Fibroblast of the conjunctiva (primary cell): Measurements from ENCODE around the gene TGFBR3L.
"Not testable (repeated sequence)": the region's sequence is repeated elsewhere in the genome, so short reads cannot be mapped to it uniquely, and the experiment has no call there.

Experiments
- DNase-seq: peaks from one replicate; pipeline ENCODE4 v3.0.0-alpha.2; 2010; ENCODE audit warnings: low read depth

The TGFBR3L gene

DNA sequence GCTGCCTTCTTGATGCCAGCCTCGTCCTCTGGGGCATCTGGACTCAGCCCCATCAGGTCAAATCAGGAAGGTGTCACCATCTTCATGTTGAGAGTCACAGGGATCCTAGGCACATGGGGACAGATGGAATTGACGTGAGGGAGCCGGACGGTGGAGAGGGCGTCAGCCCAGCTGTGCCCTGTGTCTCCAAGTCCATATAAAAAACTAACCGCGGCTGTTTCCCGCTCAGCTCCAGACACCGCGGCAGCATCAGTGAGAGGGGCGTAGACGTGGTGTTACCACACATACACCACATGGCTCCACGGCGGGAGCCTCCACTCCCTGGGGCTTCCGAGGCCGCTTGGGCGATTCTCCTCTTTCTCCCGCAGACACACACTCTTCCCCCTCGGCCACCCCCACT is 34.8 kb upstream of the TGFBR3L start:
- no peak for DNase-seq

DNA sequence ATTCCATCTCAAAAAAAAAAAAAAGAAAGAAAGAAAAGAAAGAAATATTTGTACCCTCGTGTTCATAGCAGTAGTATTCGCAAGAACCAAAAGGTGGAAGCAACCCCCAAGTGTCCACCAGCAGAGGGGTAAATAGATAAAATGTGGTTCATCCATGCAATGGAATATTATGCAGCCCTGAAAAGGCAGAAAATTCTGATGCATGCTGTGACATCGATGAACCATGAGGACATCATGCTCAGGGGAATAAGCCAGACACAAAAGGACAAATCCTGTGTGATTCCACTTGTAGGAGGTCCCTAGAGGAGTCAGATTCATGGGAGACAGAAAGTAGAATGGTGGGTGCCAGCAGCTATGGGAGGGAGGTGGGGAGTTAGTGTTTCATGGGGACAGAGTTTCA is 32.7 kb upstream of the TGFBR3L start:
- no peak for DNase-seq

DNA sequence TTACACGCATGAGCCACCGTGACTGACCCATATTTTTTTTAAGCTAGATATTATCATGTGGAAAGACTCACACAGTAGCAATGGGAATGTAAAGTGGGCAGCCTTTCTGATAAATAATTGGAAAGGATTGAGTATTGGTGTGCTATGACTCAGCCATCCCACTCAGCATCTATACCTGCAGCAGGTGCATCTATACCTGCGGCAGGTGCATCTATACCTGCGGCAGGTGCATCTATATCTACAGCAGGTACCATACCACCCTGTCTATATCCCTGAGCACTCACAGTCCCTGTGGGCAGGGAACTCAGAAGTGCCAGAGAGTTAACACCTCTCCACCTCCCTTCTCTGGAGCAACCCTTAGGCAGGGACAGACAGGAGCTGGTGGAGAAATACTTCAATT is 31.5 kb upstream of the TGFBR3L start:
- no peak for DNase-seq

DNA sequence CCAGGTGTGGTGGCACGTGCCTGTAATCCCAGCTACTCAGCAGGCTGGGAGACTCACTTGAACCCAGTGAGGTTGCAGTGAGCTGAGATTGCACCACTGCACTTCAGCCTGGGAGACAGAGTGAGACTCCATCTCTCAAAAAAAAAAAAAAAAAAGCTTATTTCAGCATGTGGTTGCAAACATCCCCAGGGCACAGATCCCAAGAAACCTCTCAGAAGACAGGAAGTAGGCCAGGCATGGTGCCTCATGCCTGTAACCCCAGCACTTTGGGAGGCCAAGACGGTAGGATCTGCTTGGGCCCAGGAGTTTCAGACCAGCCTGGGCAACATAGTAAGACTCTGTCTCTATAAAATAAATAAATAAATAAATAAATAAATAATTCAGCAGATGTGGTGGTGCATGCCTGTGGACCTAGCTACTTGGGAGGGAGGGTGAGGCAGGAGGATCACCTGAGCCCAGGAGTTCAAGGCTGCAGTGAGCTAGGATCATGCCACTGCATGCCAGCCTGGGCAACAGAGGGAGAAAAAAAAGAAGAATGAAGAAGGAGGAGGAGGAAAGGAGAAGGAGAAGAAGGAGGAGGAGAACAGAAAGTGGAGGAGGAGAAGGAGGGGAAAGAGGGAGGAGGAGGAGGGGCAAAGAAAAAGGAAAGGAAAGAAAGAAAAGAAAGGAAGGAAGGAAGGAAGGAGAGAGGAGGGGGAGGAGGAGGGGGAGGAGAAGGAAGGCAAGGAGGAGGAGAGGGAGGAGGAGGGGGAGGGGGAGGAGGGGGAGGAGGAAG is 30.6 kb upstream of the TGFBR3L start:
- no peak for DNase-seq

DNA sequence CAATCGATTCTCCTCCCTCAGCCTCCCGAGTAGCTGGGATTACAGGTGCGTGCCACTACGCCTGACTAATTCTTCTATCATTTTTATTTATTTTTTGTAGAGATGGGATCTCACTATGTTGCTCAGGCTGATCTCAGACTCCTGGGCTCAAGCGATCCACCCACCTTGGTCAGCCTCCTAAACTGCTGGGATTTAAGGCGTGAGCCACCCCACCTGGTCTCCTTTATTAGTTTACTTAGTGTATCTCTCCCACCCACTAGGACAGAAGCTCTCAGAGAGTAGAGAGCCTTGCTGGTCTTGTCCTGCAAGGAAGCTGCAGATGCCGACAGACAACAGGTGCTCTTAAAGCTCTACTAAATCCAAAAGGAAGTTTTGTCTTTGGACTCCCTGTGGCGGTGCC is 28.8 kb upstream of the TGFBR3L start:
- no peak for DNase-seq

DNA sequence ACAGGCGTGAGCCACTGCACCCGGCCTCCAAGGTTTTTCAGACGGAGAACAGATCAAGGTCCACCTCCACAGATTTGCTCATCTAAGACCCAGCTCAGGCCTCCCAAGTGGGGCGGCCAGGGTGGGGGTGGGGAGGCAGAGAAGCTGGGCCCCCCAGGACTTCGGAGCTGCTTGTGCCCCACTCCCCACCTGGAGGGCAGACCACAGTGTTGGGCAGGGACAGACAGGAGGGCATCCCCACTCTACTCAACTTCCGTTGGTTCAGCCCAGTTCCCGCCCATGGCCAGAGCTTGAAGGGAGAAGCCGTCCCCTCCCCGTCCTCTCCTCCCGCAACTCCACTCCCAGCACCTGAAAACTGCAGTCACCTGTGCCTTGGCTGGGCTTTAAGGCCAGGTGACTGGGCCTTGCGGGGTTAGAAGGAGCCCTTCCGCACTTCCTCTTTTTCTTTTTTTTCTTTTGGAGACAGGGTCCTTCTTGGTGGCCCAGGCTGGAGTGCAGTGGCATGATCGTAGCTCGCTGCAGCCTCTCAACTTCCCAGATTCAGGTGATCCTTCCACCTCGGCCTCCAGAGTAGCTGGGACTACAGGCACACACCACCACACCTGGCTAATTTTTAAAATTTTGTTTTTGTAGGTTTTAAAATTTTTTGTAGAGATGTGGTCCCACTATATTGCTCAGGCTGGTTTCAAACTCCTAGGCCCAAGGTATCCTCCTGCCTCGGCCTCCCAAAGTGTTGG is 27.1 kb upstream of the TGFBR3L start:
- no peak for DNase-seq

DNA sequence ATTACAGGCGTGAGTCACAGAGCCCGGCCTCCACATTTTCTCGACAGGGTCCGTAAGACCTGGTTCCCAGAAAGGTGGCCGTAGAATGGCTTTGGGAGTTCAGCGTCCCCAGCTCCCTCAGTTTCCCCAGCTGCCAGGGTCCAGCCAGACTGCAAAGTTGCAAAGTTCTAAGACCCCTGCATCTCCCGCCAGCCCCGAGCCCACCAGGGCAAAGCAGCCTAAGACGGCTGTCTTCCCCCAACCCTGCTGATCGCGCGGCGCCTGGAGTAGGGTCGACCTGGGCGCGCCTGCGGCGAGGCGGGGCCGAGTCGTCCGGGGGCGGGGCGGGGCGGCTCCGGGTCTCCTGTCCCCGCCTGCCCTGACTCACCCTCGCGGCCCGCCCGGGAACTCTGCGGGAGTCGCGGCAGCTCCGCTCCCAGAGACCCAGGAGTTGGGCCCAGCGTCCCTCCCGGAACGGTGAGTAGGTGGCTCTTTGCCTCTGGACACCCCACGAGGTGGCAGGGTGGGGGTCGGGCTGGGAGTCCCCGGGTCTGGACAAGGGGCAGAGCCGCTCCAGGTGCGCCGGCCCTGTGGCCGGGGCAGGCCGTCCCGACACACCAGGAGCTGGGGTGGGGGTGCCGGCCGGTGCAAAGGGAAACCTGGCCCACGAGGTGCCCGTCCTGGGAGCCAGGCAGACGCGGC is 26.3 kb upstream of the TGFBR3L start, which contains the start of gene LRRC8E:
Gene LRRC8E, plus strand, starts transcription at position 366 of the 681 bp plus-strand sequence. CDS start 7,094 bp downstream, outside the sequence.
- no peak for DNase-seq

DNA sequence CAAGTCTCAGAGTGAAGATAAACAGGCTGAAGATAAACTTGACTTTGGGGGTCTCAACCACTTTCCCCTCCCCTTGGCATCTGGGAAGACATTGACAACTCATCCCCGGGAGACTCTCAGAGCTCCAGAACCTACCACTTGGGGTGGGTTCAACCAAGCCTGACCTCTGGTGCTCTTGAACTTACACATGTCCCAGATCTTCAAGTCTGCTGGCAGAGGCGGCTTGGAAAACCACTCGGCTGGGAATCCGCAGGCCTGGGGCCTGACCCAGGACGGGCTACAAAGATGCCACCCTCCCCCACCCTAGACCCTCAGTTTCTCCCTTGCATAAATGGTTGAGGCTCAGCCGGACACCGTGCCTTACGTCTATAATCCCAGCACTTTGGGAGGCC is 25.8 kb upstream of the TGFBR3L start:
- no peak for DNase-seq

DNA sequence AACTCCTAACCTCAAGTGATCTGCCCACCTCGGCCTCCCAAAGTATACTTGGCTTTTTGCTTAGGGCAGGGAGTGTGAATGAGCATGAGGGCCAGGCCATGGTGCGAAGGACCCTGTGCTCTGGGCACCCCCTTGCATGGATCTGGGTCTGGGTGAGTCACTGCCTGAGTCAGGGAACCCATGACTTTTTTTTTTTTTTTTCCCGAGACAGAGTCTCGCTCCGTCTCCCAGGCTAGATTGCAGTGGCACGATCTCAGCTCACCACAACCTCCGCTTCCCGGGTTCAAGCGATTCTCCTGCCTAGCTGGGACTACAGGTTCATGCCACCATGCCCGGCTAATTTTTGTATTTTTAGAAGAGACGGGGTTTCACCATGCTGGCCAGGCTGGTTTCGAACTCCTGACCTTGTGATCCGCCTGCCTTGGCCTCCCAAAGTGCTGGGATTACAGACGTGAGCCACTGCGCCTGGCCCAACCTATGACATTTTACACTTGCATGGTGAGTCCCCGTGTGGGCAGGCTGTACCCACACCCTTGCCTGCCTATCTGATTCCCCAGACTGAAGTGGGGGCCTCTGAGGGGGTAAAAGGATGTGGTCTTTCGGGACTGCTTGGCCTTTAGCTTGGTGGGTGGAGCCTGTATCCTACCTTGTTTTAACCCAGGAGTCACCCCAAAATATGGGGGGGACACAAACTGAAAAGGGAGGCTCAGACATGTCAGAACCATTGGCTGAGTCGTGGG is 21.1 kb upstream of the TGFBR3L start:
- not testable (repeated sequence) for DNase-seq

DNA sequence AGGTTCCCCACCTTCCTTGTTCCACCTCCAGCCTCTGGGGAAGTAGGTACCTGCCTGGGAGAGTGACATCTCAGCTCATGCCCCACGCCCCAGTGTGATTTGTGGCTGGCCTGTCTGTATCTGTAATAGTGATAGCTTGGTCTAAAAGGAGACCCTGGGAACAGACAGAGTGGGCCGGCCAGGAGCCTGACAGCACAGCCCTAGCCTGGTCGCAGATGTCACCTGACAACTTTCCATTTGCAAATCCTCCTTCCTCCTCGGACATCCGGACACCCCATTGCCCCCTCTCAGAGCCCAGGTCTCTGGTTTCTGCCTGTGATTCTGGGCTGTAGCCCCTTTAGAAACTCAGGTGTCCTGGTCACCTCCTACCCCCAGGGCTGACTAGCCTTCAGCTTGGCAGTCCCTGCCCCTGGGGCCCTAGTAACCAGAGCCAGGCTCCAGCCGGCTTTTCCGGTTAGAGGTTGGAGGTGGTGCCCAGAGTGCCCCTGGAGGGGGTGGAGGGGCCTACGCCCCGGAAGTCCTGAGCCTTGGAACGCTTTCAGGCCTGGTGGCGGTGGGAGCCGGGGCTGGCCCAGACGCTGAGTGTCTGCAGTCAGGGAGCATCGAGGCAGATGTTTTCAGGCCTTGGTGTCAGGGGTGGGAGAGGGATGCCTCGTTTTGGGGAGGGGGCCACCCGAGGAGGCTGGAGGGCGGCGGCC is 19.9 kb upstream of the TGFBR3L start:
- no peak for DNase-seq

DNA sequence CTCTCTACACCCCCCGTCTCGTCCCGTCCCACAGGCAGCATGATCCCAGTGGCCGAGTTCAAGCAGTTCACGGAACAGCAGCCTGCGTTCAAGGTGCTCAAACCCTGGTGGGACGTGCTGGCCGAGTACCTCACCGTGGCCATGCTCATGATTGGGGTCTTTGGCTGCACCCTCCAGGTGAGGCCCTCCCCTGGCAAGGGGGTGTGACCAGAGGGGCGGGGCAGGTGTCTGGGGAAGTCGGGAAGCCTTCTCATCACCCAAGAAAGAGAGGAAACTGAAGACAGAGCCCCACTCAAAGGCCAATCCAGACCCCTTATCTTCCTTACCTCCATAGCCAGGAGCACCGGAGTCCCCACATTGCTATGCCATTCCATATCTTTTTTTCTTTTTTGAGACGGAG is 19.1 kb upstream of the TGFBR3L start:
- no peak for DNase-seq

DNA sequence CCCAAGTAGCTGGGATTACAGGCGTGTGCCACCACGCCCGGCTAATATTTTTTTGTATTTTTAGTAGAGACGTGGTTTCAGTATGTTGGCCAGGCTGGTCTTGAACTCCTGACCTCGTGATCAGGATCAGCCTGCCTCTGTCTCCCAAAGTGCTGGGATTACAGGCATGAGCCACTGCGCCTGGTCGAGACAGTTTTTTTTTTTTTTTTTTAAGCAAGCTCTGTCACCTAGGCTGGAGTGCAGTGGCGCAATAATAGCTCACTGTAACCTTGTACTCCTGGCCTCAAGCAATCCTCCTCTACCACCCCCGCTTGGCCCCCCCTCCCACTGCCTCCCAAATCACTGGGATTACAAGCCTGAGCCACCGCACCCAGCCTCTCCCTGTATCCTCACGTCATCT is 17.3 kb upstream of the TGFBR3L start:
- DNase-seq: no peak

DNA sequence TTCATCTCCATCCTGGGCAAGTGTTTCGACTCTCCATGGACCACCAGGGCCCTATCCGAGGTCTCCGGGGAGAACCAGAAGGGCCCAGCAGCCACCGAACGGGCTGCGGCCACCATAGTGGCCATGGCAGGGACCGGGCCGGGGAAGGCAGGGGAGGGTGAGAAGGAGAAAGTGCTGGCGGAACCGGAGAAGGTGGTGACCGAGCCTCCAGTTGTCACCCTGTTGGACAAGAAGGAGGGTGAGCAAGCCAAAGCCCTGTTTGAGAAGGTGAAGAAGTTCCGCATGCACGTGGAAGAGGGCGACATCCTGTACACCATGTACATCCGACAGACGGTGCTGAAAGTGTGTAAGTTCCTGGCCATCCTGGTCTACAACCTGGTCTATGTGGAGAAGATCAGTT is 15.7 kb upstream of the TGFBR3L start:
- DNase-seq: no peak

DNA sequence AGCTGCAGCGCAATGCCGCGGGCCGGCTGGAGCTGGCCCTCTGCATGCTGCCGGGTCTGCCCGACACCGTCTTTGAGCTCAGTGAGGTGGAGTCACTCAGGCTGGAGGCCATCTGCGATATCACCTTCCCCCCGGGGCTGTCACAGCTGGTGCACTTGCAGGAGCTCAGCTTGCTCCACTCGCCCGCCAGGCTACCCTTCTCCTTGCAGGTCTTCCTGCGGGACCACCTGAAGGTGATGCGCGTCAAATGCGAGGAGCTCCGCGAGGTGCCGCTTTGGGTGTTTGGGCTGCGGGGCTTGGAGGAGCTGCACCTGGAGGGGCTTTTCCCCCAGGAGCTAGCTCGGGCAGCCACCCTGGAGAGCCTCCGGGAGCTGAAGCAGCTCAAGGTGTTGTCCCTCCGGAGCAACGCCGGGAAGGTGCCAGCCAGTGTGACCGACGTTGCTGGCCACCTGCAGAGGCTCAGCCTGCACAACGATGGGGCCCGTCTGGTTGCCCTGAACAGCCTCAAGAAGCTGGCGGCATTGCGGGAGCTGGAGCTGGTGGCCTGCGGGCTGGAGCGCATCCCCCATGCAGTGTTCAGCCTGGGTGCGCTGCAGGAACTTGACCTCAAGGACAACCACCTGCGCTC is 14.8 kb upstream of the TGFBR3L start:
- no peak for DNase-seq

DNA sequence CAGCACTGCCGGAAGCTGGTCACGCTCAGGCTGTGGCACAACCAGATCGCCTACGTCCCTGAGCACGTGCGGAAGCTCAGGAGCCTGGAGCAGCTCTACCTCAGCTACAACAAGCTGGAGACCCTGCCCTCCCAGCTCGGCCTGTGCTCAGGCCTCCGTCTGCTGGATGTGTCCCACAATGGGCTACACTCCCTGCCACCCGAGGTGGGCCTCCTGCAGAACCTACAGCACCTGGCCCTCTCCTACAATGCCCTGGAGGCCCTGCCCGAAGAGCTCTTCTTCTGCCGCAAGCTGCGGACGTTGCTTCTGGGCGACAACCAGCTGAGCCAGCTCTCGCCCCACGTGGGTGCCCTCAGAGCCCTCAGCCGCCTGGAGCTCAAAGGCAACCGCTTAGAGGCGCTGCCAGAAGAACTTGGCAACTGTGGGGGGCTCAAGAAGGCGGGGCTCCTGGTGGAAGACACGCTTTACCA is 14.2 kb upstream of the TGFBR3L start:
- no peak for DNase-seq

DNA sequence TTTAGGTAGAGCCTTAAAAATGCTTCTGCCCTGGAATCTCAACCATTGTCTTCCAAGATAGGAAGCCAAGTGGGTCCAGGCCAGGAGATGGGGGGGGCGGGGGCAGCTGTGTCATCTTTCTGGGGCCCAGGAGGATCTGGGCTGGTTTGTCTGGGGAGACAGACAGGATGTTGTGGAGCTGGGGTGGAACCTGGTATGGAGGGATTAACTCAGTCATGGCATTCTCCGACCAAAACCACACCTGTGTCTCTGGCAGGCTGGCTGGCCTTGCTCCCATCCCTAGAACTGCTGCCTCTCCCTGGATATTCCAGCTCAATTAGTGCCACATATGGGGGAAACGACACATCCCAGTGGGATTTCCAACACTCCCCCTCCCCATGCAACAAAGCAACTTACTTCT is 13.7 kb upstream of the TGFBR3L start:
- no peak for DNase-seq

DNA sequence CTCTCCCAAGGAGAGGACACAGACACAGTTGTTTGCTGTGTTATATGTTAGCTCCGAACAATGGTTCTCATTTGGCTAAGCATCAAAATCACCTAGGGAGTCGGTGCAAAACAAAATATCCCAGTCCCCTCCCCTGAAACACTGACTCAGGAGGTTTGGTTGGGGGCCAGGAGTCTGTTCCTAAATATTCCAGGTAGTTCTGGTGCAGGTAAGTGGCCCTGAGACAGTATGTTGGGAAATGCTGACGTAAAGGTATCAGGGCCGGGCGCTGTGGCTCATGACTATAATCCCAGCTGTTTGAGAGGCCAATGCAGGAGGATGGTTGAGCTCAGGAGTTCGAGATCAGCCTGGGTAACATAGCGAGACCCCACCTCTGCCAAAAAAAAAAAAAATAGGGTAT is 13.3 kb upstream of the TGFBR3L start:
- no peak for DNase-seq

DNA sequence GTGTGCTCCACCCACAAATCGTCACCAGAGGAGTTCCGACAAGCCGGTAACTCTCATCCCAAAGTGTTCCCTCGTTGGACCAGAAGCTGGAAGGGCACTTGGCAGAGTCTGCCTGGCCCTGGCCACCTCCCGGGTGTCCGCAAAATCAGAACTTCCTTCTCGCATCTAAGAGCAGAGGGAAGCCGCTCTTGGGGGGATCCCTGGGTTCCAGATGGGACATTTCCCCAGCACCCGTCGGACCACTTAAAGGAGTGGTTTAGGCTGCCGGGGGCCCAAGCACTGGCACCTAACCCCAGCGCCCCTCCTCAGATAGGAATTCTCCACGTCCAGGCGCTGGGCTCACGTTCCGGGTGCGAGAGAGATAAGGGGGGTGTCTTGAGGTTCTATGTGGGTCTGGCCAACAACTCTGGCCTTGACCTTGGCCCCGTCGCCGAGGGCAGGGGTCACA is 11.8 kb upstream of the TGFBR3L start:
- no peak for DNase-seq

DNA sequence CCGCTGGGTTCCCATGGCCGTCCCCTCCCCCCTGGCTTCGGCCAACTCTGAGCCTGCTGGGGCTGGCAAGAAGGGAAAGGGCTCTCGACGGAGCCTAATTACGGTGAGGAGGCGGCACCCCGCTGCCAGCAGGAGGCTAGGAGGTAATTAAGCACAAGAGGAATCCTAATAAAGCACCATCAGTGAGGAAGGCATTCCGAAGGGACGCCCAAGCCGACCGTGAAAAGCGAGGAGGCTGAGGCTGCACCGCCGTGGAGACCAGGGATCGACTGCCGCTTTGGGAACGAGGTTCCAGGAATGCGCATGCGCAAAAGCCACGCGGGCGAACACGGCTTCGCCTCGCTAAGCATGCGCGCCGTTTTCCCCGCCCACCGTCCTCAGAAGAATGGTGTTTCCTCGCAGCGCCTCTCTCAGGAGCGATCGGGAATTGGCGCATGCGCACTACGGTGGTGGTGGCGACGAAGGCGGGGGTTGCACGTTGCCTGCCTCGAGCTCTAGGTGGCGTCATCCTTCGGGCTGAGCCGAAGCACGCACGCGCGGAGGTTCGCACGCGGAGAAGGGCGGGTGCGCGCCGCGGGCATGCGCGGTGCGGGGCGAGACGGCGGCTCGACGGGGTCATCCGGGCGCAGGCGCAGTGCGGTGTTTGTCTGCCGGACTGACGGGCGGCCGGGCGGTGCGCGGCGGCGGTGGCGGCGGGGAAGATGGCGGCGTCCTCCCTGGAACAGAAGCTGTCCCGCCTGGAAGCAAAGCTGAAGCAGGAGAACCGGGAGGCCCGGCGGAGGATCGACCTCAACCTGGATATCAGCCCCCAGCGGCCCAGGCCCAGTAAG is 11.2 kb upstream of the TGFBR3L start, which contains the start of gene MAP2K7:
Gene MAP2K7, plus strand, starts transcription at position 634 of the 830 bp plus-strand sequence. Its CDS starts 68 bp downstream, at position 702.
- DNase-seq: peak; percentile 99
